ENCODE results near the gene HNRNPA3. TPM values are rescaled to one million over a fixed set of nuclear protein-coding genes. Genes with fewer than 3 reads are reported as not detected.
"Not testable (repeated sequence)": the region's sequence is repeated elsewhere in the genome, so short reads cannot be mapped to it uniquely, and the experiment has no call there.

HNRNPA3 gene
- total and polyA plus RNA-seq, 2 of the 13 experiments (the other 11 are each of a cell fraction or from before 2014, with no cell fraction given) = 73.3 to 97.7 TPM

- FAIRE-seq = no peak
- no peaks in the 10 kb centered on the region for H3K9me3 ChIP-seq (ENCODE audit: low read length)
- in situ Hi-C loops (cut with HindIII; ENCODE audit: extremely low pct_ligation_motif_present, low pct_unique_long_range_greater_than_20kb) = no loop called here
- ChIA-PET POLR2A (interaction anchor here (1.5 to 2.4 kb wide), 3 partner anchors 10 to 57 kb away, joined by 4 to 17 read pairs (median 6); partner anchors contain the start of genes HNRNPA3 and NFE2L2), CTCF (ENCODE audit: low intra/inter-chr PET ratio, low total read pairs) (no interaction called here)
- peaks cover 8 to 53% of the 10 kb centered on the region in 2 experiments for H3K36me3 ChIP-seq (replicated peaks in 1 of 2; ENCODE audit: control insufficient read depth in 1 of 2, insufficient read depth in 2 of 2, low read length in 2 of 2)
- H3K27ac ChIP-seq (ENCODE audit: extremely low read length, insufficient read depth, low read length) = no peak overlapping the region
- no peak for ATAC-seq
- peaks cover 23% of the 10 kb centered on the region for H3K4me1 ChIP-seq (ENCODE audit: insufficient read depth, low read length)
- H2AFZ ChIP-seq (ENCODE audit: low read length) = no peak overlapping the region
- whole genome bisulfite sequencing (ENCODE audit: low lambda C conversion rate) = 96% methylated on average over 3 of the region's 3 CpGs
- TF ChIP-seq HNRNPL (IDR thresholded peaks at IDR 0.05; ENCODE audit: low read depth, low read length) (0 out of 2 replicates have a peak, but pooled peaks have one; percentile 9), MAFG (CRISPR knock-in tag; IDR thresholded peaks at IDR 0.05) (no peak), DNMT3B (CRISPR knock-in tag; conservative IDR thresholded peaks at IDR 0.05) (no peak), POLR2A (IDR thresholded peaks at IDR 0.05; ENCODE audit: insufficient read depth in 1 of 2, low read depth in 2 of 2, low read length in 2 of 2) (peak in 1 of 2 experiments; percentile 66; a peak in 1 of 4 replicates), RAD51 (IDR thresholded peaks at IDR 0.05; ENCODE audit: borderline replicate concordance) (0 out of 2 replicates have a peak, but pooled peaks have one; percentile 1), HNRNPK (IDR thresholded peaks at IDR 0.05; ENCODE audit: low read depth, low read length, poor library complexity, severe bottlenecking) (no peak), CEBPB (IDR thresholded peaks at IDR 0.05; ENCODE audit: borderline replicate concordance, low read depth, low read length) (peak; percentile 54; the same call in 1 of the 2 replicates)
- H3K9ac ChIP-seq (ENCODE audit: insufficient read depth, low read depth, low read length) = no peak overlapping the region
- no peak for DNase-seq (ENCODE audit: low spot score)
- H3K4me2 ChIP-seq (ENCODE audit: low read depth, low read length) = no peak overlapping the region
- no peak overlapping the region for H3K4me3 ChIP-seq (replicated peaks in 1 of 3; ENCODE audit: insufficient read depth in 1 of 3, low read depth in 2 of 3, low read length in 3 of 3)
- BruUV-seq (replicated peaks) = no TSS peak
- intact Hi-C loops (cut with micrococcal nuclease; ENCODE audit: unreplicated experiment) = loop anchor here (10.0 kb wide), 1 partner anchor 113 kb away; no protein-coding TSS in a partner anchor
- no peaks in the 10 kb centered on the region for H3K27me3 ChIP-seq (ENCODE audit: control insufficient read depth in 1 of 2, insufficient read depth in 2 of 2, low read length in 2 of 2)
- peaks cover 32% of the 10 kb centered on the region for H3K79me2 ChIP-seq (ENCODE audit: insufficient read depth, low read length)
- H4K20me1 ChIP-seq (ENCODE audit: insufficient read depth, low read length) = peaks cover 58% of the 10 kb centered on the region
Measured at GRCh38 chr2:177221970-177222369, 9.4 kb downstream of the HNRNPA3 start.

GRCh38 chr2:177223436-177223835, 10.8 kb downstream of the HNRNPA3 start:
- in situ Hi-C loops (cut with HindIII; ENCODE audit: extremely low pct_ligation_motif_present, low pct_unique_long_range_greater_than_20kb); DNase-seq (ENCODE audit: low spot score); BruUV-seq (replicated peaks); H3K9ac ChIP-seq (ENCODE audit: insufficient read depth, low read depth, low read length); FAIRE-seq; H3K4me2 ChIP-seq (ENCODE audit: low read depth, low read length); CTCF ChIA-PET (ENCODE audit: low intra/inter-chr PET ratio, low total read pairs); H3K9me3 ChIP-seq (ENCODE audit: low read length); H3K27ac ChIP-seq (ENCODE audit: extremely low read length, insufficient read depth, low read length); H3K4me3 ChIP-seq (replicated peaks in 1 of 3; ENCODE audit: insufficient read depth in 1 of 3, low read depth in 2 of 3, low read length in 3 of 3); H2AFZ ChIP-seq (ENCODE audit: low read length); H3K4me1 ChIP-seq (ENCODE audit: insufficient read depth, low read length); ATAC-seq; H3K27me3 ChIP-seq (ENCODE audit: control insufficient read depth in 1 of 2, insufficient read depth in 2 of 2, low read length in 2 of 2): not testable (repeated sequence)
- POLR2A ChIA-PET = interaction anchor here (2.7 kb wide), 1 partner anchor 22 kb away, joined by 8 read pairs; no protein-coding TSS in a partner anchor
- Histone ChIP-seq H3K36me3 (replicated peaks in 1 of 2; ENCODE audit: control insufficient read depth in 1 of 2, insufficient read depth in 2 of 2, low read length in 2 of 2) (peaks cover 5 to 39% of the 10 kb centered on the region in 2 experiments), H4K20me1 (ENCODE audit: insufficient read depth, low read length) (peaks cover 44% of the 10 kb centered on the region), H3K79me2 (ENCODE audit: insufficient read depth, low read length) (peaks cover 18% of the 10 kb centered on the region)
- TF ChIP-seq, protein P1, sequence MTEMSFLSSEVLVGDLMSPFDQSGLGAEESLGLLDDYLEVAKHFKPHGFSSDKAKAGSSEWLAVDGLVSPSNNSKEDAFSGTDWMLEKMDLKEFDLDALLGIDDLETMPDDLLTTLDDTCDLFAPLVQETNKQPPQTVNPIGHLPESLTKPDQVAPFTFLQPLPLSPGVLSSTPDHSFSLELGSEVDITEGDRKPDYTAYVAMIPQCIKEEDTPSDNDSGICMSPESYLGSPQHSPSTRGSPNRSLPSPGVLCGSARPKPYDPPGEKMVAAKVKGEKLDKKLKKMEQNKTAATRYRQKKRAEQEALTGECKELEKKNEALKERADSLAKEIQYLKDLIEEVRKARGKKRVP (CRISPR knock-in tag; IDR thresholded peaks at IDR 0.05) = 0 out of 4 replicates have a peak, but pooled peaks of 1 of the 2 experiments have one; percentile 55
- intact Hi-C loops (cut with micrococcal nuclease; ENCODE audit: unreplicated experiment) = loop anchor here (10.0 kb wide), 1 partner anchor 111 kb away; no protein-coding TSS in a partner anchor

All from HepG2 (cell line).